GM23248 (cell line): ENCODE data around the gene AP3D1. TPM values are rescaled to one million over a fixed set of nuclear protein-coding genes. Genes with fewer than 3 reads are reported as not detected.

Source experiments
- DNase-seq: peaks from one replicate; pipeline ENCODE4 v3.0.0-alpha.2; 2015
- H2AFZ ChIP-seq: fragments of 200-600 bp; sonication (generic); 2 replicates; pipeline ENCODE4 v1.6.1; 2016; ENCODE audit warnings: antibody characterized with exemption
- H3F3A ChIP-seq: fragments of 200-600 bp; sonication (generic); 2 replicates; pipeline ENCODE4 v1.6.1; 2016; ENCODE audit warnings: mild to moderate bottlenecking, antibody characterized with exemption, mixed run types; ENCODE audit not compliant: insufficient read depth
- H3K27ac ChIP-seq: fragments of 200-600 bp; sonication (generic); 2 replicates; pipeline ENCODE4 v1.5.1; 2016; ENCODE audit warnings: mild to moderate bottlenecking
- H3K27me3 ChIP-seq: fragments of 200-600 bp; sonication (generic); replicated peaks from 2 replicates; pipeline ENCODE4 v1.6.1; 2016; ENCODE audit warnings: mild to moderate bottlenecking; ENCODE audit not compliant: insufficient read depth
- H3K36me3 ChIP-seq: fragments of 200-600 bp; sonication (generic); 2 replicates; pipeline ENCODE4 v1.6.1; 2016; ENCODE audit warnings: low read depth, mild to moderate bottlenecking
- H3K4me1 ChIP-seq: fragments of 200-600 bp; sonication (generic); 2 replicates; pipeline ENCODE4 v1.6.1; 2016; ENCODE audit warnings: mild to moderate bottlenecking; ENCODE audit not compliant: insufficient read depth
- H3K4me2 ChIP-seq: fragments of 200-600 bp; sonication (generic); one replicate; pipeline ENCODE4 v1.6.1; 2016; ENCODE audit warnings: mild to moderate bottlenecking; ENCODE audit not compliant: unreplicated experiment
- H3K4me3 ChIP-seq: fragments of 200-600 bp; sonication (generic); 2 replicates; pipeline ENCODE4 v1.5.1; 2016; ENCODE audit warnings: mild to moderate bottlenecking
- H3K79me2 ChIP-seq: fragments of 200-600 bp; sonication (generic); 2 replicates; pipeline ENCODE4 v1.6.1; 2016; ENCODE audit warnings: mild to moderate bottlenecking; ENCODE audit not compliant: insufficient read depth
- H3K9ac ChIP-seq: fragments of 200-600 bp; sonication (generic); 2 replicates; pipeline ENCODE4 v1.6.1; 2016; ENCODE audit warnings: mild to moderate bottlenecking
- H3K9me2 ChIP-seq: fragments of 200-600 bp; sonication (generic); 2 replicates; pipeline ENCODE4 v1.6.1; 2016; ENCODE audit warnings: mixed run types, mild to moderate bottlenecking, moderate library complexity; ENCODE audit not compliant: insufficient read depth
- H3K9me3 ChIP-seq: fragments of 200-600 bp; sonication (generic); one replicate; pipeline ENCODE4 v1.6.1; 2017; ENCODE audit warnings: low read depth
- H4K20me1 ChIP-seq: fragments of 200-600 bp; sonication (generic); 2 replicates; pipeline ENCODE4 v1.6.0; 2016; ENCODE audit not compliant: insufficient read depth
- EZH2 ChIP-seq: fragments of 200-600 bp; sonication (generic); IDR thresholded peaks from 2 replicates; pipeline ENCODE4 v1.6.1; 2018; ENCODE audit warnings: antibody characterized with exemption, mild to moderate bottlenecking; ENCODE audit not compliant: insufficient read depth, poor library complexity, severe bottlenecking
- EZH2phosphoT487 ChIP-seq: fragments of 200-600 bp; sonication (generic); IDR thresholded peaks from 2 replicates; pipeline ENCODE4 v1.6.1; 2018; ENCODE audit warnings: antibody characterized with exemption, moderate library complexity, mild to moderate bottlenecking, low read depth; ENCODE audit not compliant: insufficient read depth
- WGBS, 2 experiments: methylation state at CpG; one replicate each; pipeline ENCODE4 v1.1.6; 2015 to 2017; ENCODE audit warnings: low lambda C conversion rate in 2 of 2, low coverage in 1 of 2; ENCODE audit errors: missing lambda C conversion rate in 2 of 2; 5-methylcytosine and 5-hydroxymethylcytosine counted together
- in situ Hi-C: fragments of 300-500 bp; cut with MboI; formaldehyde crosslinking; loops from 2 replicates; pipeline ENCODE4 v1.15.0; 2020
- polyA plus RNA-seq: library from polyadenylated mRNA; unstranded; fragments of >200 nt; fragmentation: Nextera tagmentation; extraction: Ambion mirVana; gene quantifications from 2 replicates; pipeline ENCODE4 v1.2.1, GENCODE V29; 2016
- total RNA-seq: library from RNA; depleted of rRNA; stranded (reverse); fragments of >200 nt; shearing (Covaris generic); gene quantifications from 2 replicates; pipeline ENCODE4 v1.2.3, GENCODE V29; 2014

The AP3D1 gene
- total and polyA plus RNA-seq, 2 experiments from 2014 or later: 79.0 to 97.6 TPM

- no peak for DNase-seq
These were observed 7.2 kb downstream of the AP3D1 start for GRCh38 chr19:2144190-2144589.

DNA sequence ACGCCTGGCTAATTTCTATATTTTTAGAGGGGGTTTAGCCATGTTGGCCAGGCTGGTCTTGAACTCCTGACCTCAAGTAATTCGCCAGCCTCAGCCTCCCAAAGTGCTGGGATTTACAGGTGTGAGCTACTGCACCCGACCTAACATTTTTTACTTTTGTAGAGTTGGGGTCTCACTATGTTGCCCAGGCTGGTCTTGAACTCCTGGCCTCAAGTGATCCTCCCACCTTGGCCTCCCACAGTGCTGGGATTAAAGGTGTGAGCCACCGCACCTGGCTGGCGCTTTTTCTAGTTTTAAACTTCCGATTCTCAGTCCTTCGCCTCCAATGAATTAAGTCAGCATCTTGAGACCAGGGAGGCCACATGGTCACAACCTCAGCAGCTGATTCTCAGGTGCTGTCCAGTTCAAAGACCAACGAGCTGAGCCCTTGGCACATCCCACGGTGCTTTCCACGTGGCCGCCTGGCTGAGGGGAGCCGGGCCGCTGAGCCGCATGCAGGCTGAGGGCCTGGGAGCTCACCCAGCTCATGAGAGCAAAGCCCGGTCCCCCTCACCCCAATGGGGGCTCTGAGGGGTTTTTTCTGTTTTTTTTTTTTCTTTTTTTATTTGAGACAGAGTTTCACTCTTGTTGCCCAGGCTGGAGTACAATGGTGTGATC is 9.1 kb downstream of the AP3D1 start:
- H3K27ac ChIP-seq: no peak overlapping the region
- H3K9me2 ChIP-seq: no peaks in the 10 kb centered on the region
- H3K9ac ChIP-seq: no peak overlapping the region
- DNase-seq: no peak
- no peaks in the 10 kb centered on the region for H3K4me1 ChIP-seq
- WGBS, 2 experiments: 95 to 98% methylated on average over 15 of the region's 15 CpGs
- H3K79me2 ChIP-seq: peaks cover 100% of the 10 kb centered on the region
- no peaks in the 10 kb centered on the region; the same call in 1 of the 2 replicates for H3K36me3 ChIP-seq
- TF ChIP-seq EZH2 (no peak), EZH2phosphoT487 (no peak)
- 0 out of 2 replicates have a peak, but pooled peaks cover 1% of the 10 kb centered on the region for H4K20me1 ChIP-seq
- H3K4me2 ChIP-seq: no peak overlapping the region
- no peak overlapping the region for H3K4me3 ChIP-seq
- no peaks in the 10 kb centered on the region for H3K9me3 ChIP-seq
- no peaks in the 10 kb centered on the region for H3F3A ChIP-seq
- H2AFZ ChIP-seq: no peak overlapping the region
- in situ Hi-C loops: no loop called here
- H3K27me3 ChIP-seq: no peaks in the 10 kb centered on the region

More at GRCh38 chr19:2144190-2144589, 7.2 kb downstream of the AP3D1 start:
- no peaks in the 10 kb centered on the region; the same call in 1 of the 2 replicates for H3K36me3 ChIP-seq
- no peak overlapping the region for H2AFZ ChIP-seq
- TF ChIP-seq EZH2phosphoT487 (no peak), EZH2 (no peak)
- no peaks in the 10 kb centered on the region for H3K4me1 ChIP-seq
- no peak overlapping the region for H3K4me2 ChIP-seq
- no peak overlapping the region for H3K27ac ChIP-seq
- no peaks in the 10 kb centered on the region for H3K27me3 ChIP-seq
- 95% methylated on average over 15 of the region's 15 CpGs for WGBS, 2 experiments
- no peaks in the 10 kb centered on the region for H3K9me3 ChIP-seq
- H3F3A ChIP-seq: no peaks in the 10 kb centered on the region
- H3K79me2 ChIP-seq: peaks cover 100% of the 10 kb centered on the region
- no peaks in the 10 kb centered on the region for H3K9me2 ChIP-seq
- in situ Hi-C loops: no loop called here
- H4K20me1 ChIP-seq: 0 out of 2 replicates have a peak, but pooled peaks cover 7% of the 10 kb centered on the region
- H3K9ac ChIP-seq: no peak overlapping the region
- no peak overlapping the region for H3K4me3 ChIP-seq

GRCh38 chr19:2140138-2140569 is 11.2 kb downstream of the AP3D1 start:
- no peak overlapping the region for H3K27ac ChIP-seq
- in situ Hi-C loops: no loop called here
- no peak for TF ChIP-seq EZH2phosphoT487
- no peak for TF ChIP-seq EZH2
- H3K27me3 ChIP-seq: no peaks in the 10 kb centered on the region
- no peak for DNase-seq
- H2AFZ ChIP-seq: no peak overlapping the region
- H3K9me3 ChIP-seq: no peaks in the 10 kb centered on the region
- H3K79me2 ChIP-seq: peaks cover 100% of the 10 kb centered on the region
- no peaks in the 10 kb centered on the region for H3F3A ChIP-seq
- WGBS, 2 experiments: 74 to 84% methylated on average over 14 of the region's 14 CpGs
- no peak overlapping the region for H3K4me3 ChIP-seq
- H3K9ac ChIP-seq: no peak overlapping the region
- H3K4me2 ChIP-seq: no peak overlapping the region
- H3K9me2 ChIP-seq: no peaks in the 10 kb centered on the region
- H4K20me1 ChIP-seq: no peaks in the 10 kb centered on the region
- no peaks in the 10 kb centered on the region; the same call in 1 of the 2 replicates for H3K36me3 ChIP-seq
- no peaks in the 10 kb centered on the region for H3K4me1 ChIP-seq

DNA sequence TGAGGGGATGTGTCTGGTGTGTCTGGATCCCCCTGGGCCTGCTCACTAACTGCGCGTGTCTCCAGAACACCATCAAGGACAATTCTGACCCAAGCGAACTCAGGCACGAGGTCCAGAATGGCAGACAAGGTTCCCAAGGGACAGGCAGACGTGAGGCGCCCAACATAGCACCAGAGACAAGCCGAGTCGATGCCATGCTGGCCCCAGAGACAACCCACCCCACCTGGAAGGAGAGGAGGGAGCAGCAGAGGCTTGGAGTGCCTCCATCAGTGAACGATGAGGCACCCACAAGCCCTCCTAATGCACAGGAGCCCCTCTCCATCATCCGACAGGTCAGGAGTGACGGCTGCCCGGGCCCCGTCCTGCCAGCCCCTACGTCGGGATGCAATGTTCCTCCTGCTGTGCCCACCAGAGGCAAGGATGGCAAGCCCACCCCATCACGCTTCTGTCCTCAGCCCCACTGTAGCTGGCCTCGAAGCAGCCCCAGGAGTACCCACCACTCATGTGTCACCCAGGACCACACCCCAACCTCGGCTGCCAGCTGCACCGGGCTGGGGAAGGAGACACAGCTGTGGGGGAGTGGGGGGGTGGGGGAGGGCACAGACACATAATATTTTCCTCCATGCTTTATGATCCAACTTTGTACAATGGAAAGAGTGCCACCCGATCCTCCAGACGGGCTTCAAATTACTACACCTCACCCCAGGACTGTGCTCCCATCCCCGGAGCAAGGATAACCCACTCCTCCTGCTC is 11.8 kb downstream of the AP3D1 start:
- H3K36me3 ChIP-seq: no peaks in the 10 kb centered on the region; the same call in 1 of the 2 replicates
- H3K9ac ChIP-seq: no peak overlapping the region
- no peak overlapping the region for H3K27ac ChIP-seq
- no peaks in the 10 kb centered on the region for H4K20me1 ChIP-seq
- no peak overlapping the region for H3K4me2 ChIP-seq
- H3K27me3 ChIP-seq: no peaks in the 10 kb centered on the region
- no peaks in the 10 kb centered on the region for H3F3A ChIP-seq
- no peak for TF ChIP-seq EZH2phosphoT487
- TF ChIP-seq EZH2: no peak
- H3K79me2 ChIP-seq: peaks cover 100% of the 10 kb centered on the region
- DNase-seq: no peak
- no peaks in the 10 kb centered on the region for H3K9me3 ChIP-seq
- in situ Hi-C loops: no loop called here
- no peaks in the 10 kb centered on the region for H3K4me1 ChIP-seq
- no peaks in the 10 kb centered on the region for H3K9me2 ChIP-seq
- 84 to 86% methylated on average over 21 to 22 of the region's 22 CpGs for WGBS, 2 experiments
- no peak overlapping the region for H2AFZ ChIP-seq
- H3K4me3 ChIP-seq: no peak overlapping the region
